Measurements from ENCODE around the gene RNASE7. TPM values are rescaled to one million over a fixed set of nuclear protein-coding genes. Genes with fewer than 3 reads are reported as not detected.

RNASE7 gene
- total RNA-seq, 1 experiment from 2014 or later = not detected

DNA sequence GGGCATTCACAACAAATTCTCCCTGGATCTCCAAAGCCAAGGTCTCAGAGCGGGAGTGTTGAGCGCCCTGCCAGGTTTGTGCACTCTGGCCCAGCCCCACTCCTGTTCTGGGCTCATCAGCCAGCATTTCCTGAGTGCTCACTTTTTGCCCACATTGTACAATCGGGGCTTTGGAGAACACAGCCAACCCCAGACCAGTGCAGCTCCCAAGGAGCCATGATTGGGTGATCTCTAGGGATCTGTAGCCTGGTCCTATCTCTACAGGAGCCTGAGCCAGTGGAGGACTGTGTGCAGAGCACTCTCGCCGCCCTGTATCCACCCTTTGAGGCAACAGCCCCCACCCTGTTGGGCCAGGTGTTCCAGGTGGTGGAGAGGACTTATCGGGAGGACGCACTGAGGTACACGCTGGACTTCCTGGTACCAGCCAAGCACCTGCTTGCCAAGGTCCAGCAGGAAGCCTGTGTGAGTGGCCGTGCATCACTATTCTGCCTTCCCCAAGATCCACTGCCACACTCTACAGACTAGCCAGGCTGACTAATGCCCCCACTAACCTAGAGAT lies 30.7 kb downstream of the RNASE7 start:
- Histone ChIP-seq H3K4me3 (replicated peaks in 1 of 2; ENCODE audit: low read depth in 1 of 2, low read length in 2 of 2) (no peak overlapping the region), H3K27ac (ENCODE audit: low read depth, low read length) (no peak overlapping the region), H2AFZ (ENCODE audit: low read depth, low read length, poor library complexity, severe bottlenecking) (no peak overlapping the region), H3K9me2 (ENCODE audit: insufficient read depth) (no peaks in the 10 kb centered on the region), H3K79me2 (ENCODE audit: insufficient read depth, low read length) (no peaks in the 10 kb centered on the region), H3K9me3 (ENCODE audit: control insufficient read depth in 1 of 2, insufficient read depth in 1 of 2, low read depth in 1 of 2, low read length in 2 of 2) (no peaks in the 10 kb centered on the region), H3K4me2 (ENCODE audit: low read length) (no peak overlapping the region), H3K4me1 (ENCODE audit: control insufficient read depth in 1 of 2, insufficient read depth in 2 of 2, low read length in 2 of 2) (peaks cover 7 to 28% of the 10 kb centered on the region in 2 experiments), H4K20me1 (ENCODE audit: insufficient read depth) (no peaks in the 10 kb centered on the region), H3K27me3 (ENCODE audit: insufficient read depth, low read length) (0 out of 2 replicates have a peak, but pooled peaks cover 4% of the 10 kb centered on the region), H3K36me3 (ENCODE audit: control insufficient read depth in 1 of 2, insufficient read depth in 2 of 2, low read length in 2 of 2) (no peaks in the 10 kb centered on the region), H3K9ac (ENCODE audit: low read length) (no peak overlapping the region)
- ChIA-PET RAD21 (ENCODE audit: low non-redundant PET in 1 of 2, low total read pairs in 2 of 2, uncharacterized antibody in 2 of 2, unreplicated experiment in 2 of 2) (no interaction called here), POLR2A (no interaction called here), CTCF (no interaction called here)
- ATAC-seq (no peak), DNase-seq (ENCODE audit: low read depth, low spot score) (no peak)
- TF ChIP-seq SIN3A (IDR thresholded peaks at IDR 0.05; ENCODE audit: low read depth) (no peak), POLR2AphosphoS5 (IDR thresholded peaks at IDR 0.05; ENCODE audit: low read depth, low read length) (no peak), POLR2A (IDR thresholded peaks at IDR 0.05; ENCODE audit: borderline replicate concordance, extremely low read depth, insufficient read depth, insufficient read length) (no peak), YY1 (IDR thresholded peaks at IDR 0.05; ENCODE audit: extremely low read depth, insufficient replicate concordance, low read depth, low read length) (no peak), EGR1 (IDR thresholded peaks at IDR 0.05; ENCODE audit: low read depth) (no peak), CEBPB (IDR thresholded peaks at IDR 0.05; ENCODE audit: low read depth) (no peak), ZFX (IDR thresholded peaks at IDR 0.05) (no peak), RAD21 (IDR thresholded peaks at IDR 0.05; ENCODE audit: low read depth) (no peak), SRF (IDR thresholded peaks at IDR 0.05; ENCODE audit: low read depth) (no peak), TCF7L2 (IDR thresholded peaks at IDR 0.05; ENCODE audit: borderline replicate concordance, extremely low read depth, insufficient read depth, insufficient read length) (no peak), JUND (IDR thresholded peaks at IDR 0.05) (no peak), ELF1 (IDR thresholded peaks at IDR 0.05; ENCODE audit: borderline replicate concordance, low read depth) (no peak), FOSL1 (IDR thresholded peaks at IDR 0.05; ENCODE audit: low read depth) (no peak), EZH2phosphoT487 (IDR thresholded peaks at IDR 0.05; ENCODE audit: borderline replicate concordance) (no peak)
- TF ChIP-seq, protein P1, sequence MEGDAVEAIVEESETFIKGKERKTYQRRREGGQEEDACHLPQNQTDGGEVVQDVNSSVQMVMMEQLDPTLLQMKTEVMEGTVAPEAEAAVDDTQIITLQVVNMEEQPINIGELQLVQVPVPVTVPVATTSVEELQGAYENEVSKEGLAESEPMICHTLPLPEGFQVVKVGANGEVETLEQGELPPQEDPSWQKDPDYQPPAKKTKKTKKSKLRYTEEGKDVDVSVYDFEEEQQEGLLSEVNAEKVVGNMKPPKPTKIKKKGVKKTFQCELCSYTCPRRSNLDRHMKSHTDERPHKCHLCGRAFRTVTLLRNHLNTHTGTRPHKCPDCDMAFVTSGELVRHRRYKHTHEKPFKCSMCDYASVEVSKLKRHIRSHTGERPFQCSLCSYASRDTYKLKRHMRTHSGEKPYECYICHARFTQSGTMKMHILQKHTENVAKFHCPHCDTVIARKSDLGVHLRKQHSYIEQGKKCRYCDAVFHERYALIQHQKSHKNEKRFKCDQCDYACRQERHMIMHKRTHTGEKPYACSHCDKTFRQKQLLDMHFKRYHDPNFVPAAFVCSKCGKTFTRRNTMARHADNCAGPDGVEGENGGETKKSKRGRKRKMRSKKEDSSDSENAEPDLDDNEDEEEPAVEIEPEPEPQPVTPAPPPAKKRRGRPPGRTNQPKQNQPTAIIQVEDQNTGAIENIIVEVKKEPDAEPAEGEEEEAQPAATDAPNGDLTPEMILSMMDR (IDR thresholded peaks at IDR 0.05 in 2 of 3, conservative IDR thresholded peaks at IDR 0.05 in 1 of 3; ENCODE audit: borderline replicate concordance in 1 of 3, insufficient read depth in 1 of 3, low read depth in 2 of 3, low read length in 2 of 3) = no peak
- TF ChIP-seq, protein P2, sequence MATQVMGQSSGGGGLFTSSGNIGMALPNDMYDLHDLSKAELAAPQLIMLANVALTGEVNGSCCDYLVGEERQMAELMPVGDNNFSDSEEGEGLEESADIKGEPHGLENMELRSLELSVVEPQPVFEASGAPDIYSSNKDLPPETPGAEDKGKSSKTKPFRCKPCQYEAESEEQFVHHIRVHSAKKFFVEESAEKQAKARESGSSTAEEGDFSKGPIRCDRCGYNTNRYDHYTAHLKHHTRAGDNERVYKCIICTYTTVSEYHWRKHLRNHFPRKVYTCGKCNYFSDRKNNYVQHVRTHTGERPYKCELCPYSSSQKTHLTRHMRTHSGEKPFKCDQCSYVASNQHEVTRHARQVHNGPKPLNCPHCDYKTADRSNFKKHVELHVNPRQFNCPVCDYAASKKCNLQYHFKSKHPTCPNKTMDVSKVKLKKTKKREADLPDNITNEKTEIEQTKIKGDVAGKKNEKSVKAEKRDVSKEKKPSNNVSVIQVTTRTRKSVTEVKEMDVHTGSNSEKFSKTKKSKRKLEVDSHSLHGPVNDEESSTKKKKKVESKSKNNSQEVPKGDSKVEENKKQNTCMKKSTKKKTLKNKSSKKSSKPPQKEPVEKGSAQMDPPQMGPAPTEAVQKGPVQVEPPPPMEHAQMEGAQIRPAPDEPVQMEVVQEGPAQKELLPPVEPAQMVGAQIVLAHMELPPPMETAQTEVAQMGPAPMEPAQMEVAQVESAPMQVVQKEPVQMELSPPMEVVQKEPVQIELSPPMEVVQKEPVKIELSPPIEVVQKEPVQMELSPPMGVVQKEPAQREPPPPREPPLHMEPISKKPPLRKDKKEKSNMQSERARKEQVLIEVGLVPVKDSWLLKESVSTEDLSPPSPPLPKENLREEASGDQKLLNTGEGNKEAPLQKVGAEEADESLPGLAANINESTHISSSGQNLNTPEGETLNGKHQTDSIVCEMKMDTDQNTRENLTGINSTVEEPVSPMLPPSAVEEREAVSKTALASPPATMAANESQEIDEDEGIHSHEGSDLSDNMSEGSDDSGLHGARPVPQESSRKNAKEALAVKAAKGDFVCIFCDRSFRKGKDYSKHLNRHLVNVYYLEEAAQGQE (IDR thresholded peaks at IDR 0.05; ENCODE audit: low read depth) = no peak
- TF ChIP-seq, protein P3, sequence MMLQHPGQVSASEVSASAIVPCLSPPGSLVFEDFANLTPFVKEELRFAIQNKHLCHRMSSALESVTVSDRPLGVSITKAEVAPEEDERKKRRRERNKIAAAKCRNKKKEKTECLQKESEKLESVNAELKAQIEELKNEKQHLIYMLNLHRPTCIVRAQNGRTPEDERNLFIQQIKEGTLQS (IDR thresholded peaks at IDR 0.05) = no peak
- TF ChIP-seq, protein P4, sequence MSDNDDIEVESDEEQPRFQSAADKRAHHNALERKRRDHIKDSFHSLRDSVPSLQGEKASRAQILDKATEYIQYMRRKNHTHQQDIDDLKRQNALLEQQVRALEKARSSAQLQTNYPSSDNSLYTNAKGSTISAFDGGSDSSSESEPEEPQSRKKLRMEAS (IDR thresholded peaks at IDR 0.05) = no peak
- intact Hi-C loops (cut with micrococcal nuclease) = no loop called here
- BruUV-seq (replicated peaks) = no TSS peak
